NCI-H2107 treated with DMSO at 0.1 percent for 48 hours (cell line): ENCODE measurements around the gene CDK18.

Source experiments
- DNase-seq: peaks from one replicate; lab custom pipeline; 2025; ENCODE audit not compliant: unreplicated experiment; lab: John Stamatoyannopoulos, UW

The CDK18 gene

DNA sequence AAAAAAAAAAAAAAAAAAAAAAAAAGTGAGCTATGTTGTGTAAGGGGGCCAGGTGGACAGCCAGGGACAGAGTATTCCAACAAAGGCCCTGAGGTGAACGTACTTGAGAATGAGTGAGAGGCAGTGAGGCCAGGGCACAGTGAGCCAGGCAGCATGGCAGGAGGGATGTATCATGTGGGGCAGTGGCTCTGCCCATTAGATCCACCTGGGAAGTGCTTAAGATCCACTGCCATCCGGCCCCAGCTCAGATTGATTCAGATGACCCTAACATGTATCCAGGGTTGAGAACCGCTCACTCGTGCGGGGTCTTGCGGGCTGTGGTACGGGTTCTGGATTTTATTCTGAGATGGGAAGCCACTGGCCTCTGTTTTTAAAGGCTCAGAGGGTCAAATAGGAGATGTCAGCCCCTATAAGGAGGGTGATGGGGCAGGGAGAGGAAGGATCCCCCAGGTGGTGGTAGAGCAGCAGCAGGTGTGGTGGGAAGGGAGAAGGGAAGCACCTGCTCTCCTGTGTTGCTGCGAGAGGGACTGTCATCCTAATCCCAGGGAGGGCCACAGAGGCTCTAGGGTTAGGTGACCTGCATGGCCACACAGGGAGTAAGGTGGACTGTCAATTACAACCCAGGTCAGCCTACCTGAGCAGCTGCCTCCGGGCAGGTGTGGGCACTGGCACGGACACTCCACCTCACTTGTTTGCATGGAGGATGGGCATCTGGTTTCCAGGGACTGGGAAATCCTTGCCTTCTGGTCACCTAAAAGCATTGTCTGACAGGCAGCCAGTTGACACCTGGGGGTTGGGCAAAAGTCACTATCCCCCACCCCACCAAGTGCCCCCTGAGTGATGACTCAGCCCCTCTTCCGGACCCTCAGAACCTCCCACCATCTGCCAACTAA is 31.6 kb downstream of the CDK18 start:
- DNase-seq = no peak

- no peak for DNase-seq
Measured at GRCh38 chr1:205536759-205537361, 32.4 kb downstream of the CDK18 start.

DNA sequence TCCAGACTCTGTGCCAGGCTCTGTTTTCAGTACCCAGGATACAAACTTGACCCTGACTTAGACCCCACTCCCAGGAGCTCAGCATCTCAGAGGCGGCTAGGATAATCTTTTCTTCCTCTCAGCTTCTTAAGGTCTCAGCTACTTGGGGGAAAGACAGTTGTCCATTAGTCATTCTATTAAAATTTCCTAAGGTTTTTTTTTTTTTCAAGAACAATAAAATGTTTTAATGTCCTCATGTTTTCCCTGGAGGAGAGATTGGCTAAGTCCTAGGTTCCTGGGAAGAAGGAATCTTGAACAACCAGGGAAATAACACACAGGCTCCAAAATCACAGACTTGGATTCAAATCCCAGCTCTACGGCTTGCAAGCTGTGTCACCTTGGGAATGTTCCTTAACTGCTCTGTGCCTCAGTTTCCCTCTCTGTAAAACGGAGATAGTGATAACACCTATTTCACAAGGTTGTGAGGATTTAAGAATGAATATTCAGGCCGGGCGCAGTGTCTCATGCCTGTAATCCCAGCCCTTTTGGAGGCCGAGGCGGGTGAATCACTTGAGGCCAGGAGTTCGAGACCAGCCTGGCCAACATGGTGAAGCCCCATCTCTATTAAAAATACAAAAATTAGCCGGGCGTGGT is 33.0 kb downstream of the CDK18 start:
- no peak for DNase-seq

- no peak for DNase-seq
Measured at GRCh38 chr1:205538235-205538840, 33.9 kb downstream of the CDK18 start.

- DNase-seq = no peak
Measured at GRCh38 chr1:205541161-205541886, 36.9 kb downstream of the CDK18 start.

GRCh38 chr1:205542367-205542766 is 37.9 kb downstream of the CDK18 start:
- DNase-seq = no peak

DNA sequence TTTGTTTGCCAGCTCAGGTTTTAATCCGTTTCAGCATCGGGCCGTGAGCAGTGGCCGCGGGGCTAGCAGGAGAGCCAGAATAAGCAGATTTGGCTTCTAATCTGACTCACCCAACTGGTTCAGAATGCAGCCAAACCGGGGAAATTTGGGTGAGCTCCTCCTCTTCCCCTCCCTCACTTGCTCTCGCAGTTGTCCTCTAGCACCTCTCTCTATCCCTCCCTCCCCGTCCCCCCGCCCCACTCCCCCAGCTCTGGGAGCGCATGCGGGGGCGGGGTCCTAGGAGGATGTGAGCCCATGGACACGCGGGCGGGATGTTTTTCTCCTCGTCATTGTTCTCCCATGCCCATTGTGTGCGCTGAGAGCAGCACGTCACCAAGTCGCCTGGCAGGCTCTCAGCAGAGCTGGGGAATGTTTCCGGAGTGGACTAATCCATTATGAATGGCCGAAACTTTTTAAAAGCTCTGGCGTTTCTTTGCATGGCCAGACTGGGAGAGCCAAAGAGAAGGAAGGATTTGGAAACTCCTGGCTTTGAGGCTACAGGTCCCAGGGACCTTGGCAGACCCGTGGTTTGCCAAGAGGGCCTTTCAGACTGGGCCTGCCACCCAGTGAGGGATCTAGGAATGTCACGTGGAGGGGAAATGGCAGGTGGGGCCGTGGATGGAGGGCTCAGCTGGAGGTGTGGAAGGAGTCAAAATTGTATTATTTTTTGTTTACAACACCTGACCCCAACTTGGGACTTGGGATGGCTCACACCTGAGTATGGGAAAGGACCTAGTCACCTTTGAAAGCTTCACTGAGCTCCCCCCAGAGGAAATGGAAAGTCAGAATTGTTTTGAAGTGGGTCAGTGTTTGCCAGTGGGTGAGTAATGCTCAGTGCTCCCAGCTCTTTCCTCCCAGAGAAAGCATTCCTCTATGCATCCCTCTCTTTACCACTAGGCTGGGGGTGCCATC is 39.2 kb downstream of the CDK18 start:
- peak; percentile 68 for DNase-seq

DNA sequence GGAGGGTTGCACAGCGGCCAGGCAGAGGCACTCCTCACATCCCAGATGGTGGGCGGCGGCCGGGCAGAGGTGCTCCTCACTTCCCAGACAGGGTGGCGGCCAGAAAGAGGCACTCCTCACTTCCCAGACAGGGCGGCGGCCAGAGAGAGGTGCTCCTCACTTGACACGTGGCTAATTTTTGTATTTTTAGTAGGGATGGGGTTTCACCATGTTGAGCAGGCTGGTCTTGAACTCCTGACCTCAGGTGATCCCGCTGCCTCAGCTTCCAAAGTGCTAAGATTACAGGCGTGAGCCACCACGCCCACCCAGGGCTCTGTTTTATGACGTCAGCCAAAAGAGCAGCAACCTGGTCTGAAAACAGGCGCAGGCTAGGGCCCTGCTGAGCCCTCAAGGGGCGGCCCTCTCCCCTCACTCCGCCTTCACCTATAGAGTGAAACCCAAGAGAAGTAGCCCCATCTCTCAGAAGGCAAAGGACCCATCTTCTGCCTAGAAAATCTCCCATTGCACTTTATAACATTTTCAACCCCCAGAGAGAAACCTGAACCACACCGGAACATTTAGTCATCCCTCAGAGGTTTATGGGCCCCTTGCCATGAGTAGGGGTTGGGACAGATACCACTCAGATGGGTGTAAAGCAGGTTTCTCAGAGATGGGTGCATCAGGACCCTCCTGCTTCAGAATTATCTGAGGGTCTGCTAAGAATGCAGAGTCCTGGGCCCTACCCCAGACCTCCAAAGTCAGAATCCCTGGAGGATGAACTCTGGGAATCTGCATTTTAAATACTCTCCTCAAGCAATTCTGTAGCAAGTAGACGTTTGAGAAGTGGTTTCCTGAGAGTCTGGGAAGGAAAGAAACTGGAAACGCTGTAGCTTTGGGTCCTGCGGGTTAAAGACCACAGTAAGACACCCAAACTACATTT is 40.8 kb downstream of the CDK18 start:
- no peak for DNase-seq

- no peak for DNase-seq
Measured at GRCh38 chr1:205545991-205546390, 41.5 kb downstream of the CDK18 start.

DNA sequence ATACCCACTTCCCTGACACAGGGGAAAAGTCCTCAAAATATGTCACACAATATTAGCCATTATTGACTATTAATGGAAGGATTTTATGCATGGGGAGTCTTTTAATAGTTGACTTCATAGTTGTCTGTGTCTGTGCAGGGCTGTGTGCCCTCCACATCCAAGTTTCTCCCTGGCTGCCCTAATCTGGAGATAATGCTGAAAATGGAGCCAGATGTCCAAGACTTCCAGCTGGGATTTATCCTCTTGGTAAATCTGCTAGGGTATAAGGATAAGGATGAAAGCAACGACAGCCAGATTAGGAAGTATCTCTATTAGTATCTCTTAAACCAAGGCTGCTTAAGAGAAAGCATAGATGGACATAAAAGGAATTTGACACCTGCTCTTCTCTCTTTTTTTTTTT is 42.1 kb downstream of the CDK18 start:
- no peak for DNase-seq

GRCh38 chr1:205547936-205548827 is 43.7 kb downstream of the CDK18 start:
- no peak for DNase-seq

GRCh38 chr1:205554026-205554811 is 49.8 kb downstream of the CDK18 start:
- no peak for DNase-seq

GRCh38 chr1:205561501-205562203 is 57.2 kb downstream of the CDK18 start:
- DNase-seq = no peak

DNA sequence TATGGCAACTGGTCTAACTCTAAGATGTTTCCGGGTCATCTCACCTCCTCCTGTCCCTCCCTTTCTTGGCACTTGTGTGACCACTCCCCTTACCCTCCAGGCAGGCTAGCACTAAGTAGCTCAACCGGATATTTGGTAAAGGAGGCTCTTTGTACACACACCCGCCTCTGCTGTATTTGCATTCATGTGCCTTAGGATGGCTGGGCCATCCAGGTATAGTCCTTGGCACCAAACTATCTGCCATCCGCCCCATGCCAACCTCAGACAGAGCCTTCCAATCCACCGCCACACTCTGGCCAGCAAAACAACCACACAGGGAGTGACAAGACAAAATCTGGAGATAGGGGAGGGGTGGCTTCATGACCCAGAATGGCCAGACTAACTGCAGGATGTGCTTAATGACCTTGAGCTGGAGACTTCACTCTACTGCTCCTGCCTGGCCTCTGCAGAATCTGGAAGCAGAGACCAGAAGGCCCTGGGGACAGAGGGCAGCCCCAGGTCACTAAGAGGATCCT is 59.5 kb downstream of the CDK18 start:
- DNase-seq = no peak

DNA sequence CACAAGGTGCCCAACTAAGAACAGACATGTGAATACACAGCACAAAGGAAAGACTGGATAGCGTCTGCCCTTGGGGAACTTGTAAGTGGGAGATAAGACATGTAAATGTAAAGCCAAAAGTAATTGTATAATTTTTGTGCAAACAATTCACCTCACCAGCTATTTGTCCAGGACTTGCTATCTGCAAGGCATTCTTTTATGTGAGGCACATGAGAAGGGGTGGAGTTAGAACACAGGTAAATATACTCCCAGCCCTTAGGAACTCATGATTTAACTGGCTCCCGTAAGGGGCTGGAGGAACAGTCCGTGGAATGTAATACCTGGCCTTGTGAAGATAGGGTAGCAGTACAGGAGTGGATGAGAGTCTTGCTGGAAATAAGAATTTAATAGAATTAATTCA is 61.3 kb downstream of the CDK18 start:
- peak; percentile 28 for DNase-seq

DNA sequence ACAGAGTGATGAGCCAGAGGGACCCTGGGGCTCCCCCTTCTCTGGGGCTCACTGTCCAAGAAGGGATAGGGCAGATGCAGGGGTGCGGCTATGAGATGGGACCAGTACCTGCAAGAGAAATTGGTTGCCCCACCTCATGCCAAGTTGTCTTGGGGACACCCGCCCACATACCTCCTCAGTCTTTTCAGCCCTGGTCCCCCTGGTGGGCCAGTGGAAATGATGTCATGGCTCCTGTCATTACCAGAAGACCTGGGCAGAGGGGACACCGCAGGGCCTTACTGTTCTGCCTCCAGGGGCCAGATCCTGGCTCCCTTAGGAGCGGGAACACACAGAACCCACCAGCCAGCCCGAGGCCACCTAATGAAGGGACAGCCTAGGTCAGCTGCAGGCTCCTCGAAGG is 63.2 kb downstream of the CDK18 start:
- DNase-seq = no peak
